AG09319 (cell line): ENCODE measurements around the gene CRHBP.
"Not testable (repeated sequence)": the region's sequence is repeated elsewhere in the genome, so short reads cannot be mapped to it uniquely, and the experiment has no call there.

ENCODE experiments used
- DNase-seq: peaks from one replicate; pipeline ENCODE4 v3.0.0-alpha.2; 2010; ENCODE audit warnings: low read depth; ENCODE audit errors: extremely low read depth
- CTCF ChIP-seq: IDR thresholded peaks from 2 replicates; pipeline ENCODE4 v1.5.1; 2011; ENCODE audit warnings: low read depth, mild to moderate bottlenecking, inconsistent platforms, low read length, moderate library complexity

CRHBP gene

GRCh38 chr5:76930083-76930482 is 22.8 kb upstream of the CRHBP start:
- no peak for DNase-seq
- TF ChIP-seq CTCF = no peak

- DNase-seq = no peak
- TF ChIP-seq CTCF = no peak
These were observed 14.7 kb upstream of the CRHBP start for GRCh38 chr5:76938177-76938576.

GRCh38 chr5:76941000-76941399 is 11.8 kb upstream of the CRHBP start:
- DNase-seq = no peak
- TF ChIP-seq CTCF = no peak

GRCh38 chr5:76941442-76941841 is 11.4 kb upstream of the CRHBP start:
- no peak for DNase-seq
- no peak for TF ChIP-seq CTCF

GRCh38 chr5:76942581-76942980 is 10.3 kb upstream of the CRHBP start:
- TF ChIP-seq CTCF = no peak
- DNase-seq = no peak

GRCh38 chr5:76943006-76943405 is 9.8 kb upstream of the CRHBP start:
- TF ChIP-seq CTCF = no peak
- DNase-seq = no peak

GRCh38 chr5:76944638-76945037 is 8.2 kb upstream of the CRHBP start:
- DNase-seq = no peak
- no peak for TF ChIP-seq CTCF

GRCh38 chr5:76945238-76945637 is 7.6 kb upstream of the CRHBP start:
- DNase-seq = not testable (repeated sequence)
